HG02938 (cell line): ENCODE results near the gene ZNF747.

Experiments used
- ATAC-seq: cut with Tn5 transposase; IDR thresholded peaks from one replicate; pipeline ENCODE4 v1.9.1; 2021; ENCODE audit warnings: mild to moderate bottlenecking, moderate library complexity; ENCODE audit not compliant: unreplicated experiment

ZNF747 gene

DNA sequence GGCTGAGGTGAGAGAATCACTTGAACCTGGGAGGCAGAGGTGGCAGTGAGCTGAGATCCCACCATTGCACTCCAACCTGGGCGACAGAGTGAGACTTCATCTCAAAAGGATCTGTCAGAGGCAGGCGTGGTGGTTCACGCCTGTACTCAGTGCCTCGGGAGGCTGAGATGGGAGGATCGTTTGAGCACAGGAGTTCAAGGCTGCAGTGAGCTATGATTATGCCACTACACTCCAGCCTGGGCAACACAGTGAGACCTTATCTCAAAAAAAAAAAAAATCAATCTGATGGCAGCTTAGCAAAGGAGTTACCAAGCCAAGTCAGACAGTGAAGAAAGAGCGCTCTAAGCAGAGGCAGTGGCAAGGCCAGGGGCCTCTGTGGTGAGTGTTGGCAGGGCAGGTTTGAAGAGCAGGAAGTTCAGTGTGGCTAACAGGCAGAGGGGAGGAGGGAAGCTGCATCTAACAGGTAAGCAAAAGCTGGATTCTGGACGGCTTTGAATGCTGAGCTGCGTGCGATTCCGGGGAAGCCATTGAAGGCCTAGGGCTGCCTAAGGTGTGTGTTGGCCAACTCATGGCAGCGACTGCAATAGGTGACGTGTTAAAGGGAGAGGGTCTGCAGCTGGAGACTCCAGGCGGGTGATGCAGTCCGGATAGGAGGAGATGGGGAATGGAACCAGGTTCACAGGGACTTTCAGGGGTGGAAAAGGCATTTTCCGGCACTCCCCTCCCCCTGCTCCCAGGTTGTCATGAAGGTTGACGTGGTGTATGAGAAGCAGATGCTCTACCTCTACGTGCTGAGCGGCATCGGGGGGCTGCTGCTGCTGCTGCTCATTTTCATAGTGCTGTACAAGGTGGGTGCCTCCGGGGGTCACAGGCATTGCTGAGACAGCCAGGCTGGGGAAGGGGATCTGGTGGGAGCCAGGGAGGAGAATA lies 15.3 kb downstream of the ZNF747 start:
- ATAC-seq: no peak

DNA sequence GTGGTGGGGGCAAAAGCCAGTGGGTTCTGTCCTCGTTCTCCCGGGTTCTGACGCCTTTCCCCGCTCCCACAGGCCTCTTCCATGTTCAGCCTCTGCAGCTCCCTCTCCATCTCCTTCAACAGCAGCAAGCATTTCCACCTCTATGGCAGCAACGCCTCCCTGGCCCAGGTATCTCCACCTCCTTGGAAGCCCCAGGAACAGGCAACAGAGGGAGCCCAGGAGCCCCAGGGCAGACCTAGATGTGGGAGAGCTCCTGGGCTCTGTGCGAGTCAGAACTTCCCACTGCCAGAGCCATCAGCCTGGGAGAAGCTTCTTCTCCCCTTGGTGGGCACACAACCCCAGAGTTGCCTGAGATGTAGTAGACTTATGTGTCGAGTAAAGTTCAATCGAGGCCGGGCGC lies 16.1 kb downstream of the ZNF747 start:
- ATAC-seq: no peak

DNA sequence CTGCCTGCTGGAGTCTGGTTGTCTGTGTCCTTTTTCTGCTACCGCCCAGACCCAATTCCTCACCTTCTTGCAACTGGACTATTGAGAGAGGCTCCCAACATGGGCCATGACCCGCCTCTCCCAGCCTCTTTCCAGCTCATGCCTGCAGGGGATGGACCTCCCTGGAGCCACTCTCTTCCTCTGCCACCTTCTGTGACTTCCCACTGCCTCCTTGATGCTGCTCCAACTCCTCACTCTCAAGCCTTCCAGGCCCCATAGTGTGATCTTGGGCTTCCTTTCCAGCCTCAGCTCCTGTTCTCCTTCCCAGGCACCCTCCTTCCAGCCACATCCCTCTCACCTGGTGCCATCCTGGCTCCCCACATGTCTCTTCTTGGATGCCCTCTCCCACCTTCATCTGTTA lies 19.4 kb downstream of the ZNF747 start:
- ATAC-seq: no peak

DNA sequence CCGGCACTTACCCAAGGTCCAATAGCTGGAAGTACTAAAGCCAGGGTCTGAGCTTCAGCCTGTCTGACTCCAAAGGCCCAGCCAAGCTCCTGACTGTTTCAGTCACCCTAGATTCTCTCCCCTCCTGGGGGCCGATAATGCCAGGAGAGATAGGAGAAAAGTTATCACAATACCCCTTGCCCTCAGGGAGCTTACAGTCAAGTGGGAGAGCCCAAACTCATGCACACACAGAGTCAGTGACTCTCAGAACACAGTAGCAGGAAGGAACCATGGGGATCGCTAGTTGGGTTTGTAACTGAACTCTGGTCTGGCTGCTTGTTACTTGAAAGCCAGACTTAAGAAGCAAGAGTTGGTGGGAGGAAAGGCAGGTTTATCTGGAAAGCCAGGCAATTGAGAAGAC lies 23.1 kb downstream of the ZNF747 start:
- no peak for ATAC-seq

DNA sequence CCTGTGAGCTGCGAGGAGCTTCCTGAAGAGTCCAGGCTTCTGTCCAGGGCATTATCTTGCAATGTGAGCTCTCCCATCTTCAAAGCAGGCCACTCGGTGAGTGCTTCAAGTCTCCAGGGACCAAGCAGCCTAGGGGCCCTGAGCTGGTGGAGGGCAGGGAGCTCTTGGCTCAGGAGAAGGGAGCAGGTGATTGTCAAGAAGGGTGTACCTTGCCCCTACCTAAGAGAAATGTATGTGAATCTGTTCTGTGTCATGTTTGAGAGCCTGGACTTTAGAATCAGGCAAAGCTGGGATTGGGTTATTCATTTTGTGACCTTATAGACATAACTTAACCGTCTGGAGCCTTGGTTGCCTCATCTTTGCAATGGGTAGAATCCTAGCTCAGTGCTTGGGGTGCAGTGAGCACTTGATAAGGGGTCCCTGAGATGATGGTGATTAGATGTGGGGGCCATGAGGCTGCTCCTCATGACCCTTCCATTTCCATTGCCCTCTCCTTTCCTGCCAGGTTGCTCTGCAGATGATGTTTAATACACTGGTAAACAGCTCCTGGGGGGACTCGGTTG lies 24.2 kb downstream of the ZNF747 start:
- no peak for ATAC-seq

DNA sequence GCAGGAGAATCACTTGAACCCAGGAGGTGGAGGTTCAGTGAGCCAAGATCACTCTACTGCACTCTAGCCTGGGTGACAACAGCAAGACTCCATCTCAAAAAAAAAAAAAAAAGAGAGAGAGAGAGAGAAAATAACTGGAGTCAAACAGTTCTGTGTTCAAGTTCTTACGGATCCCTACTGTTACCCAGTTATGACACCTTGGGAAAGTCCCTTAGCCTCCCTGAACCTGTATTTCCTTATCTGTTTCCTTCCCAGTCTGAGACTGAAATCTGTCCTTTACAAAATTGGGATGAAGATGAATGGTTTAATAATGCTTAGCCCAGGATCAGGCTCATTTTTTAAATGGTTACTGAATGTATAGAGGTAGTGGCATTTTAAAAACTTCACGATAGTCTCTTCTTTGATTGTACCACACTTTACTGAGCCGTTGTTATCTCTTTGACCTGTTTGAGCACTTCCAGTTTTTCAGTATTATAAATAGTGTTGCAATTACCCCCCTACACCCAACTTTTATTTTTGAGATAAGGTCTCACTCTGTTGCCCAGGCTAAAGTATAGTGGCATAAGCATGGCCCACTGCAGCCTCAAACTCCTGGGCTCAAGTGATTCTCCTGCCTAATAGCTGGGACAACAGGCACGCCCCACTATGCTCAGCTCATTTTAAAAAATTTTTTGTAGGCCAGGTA lies 25.4 kb downstream of the ZNF747 start:
- no peak for ATAC-seq

DNA sequence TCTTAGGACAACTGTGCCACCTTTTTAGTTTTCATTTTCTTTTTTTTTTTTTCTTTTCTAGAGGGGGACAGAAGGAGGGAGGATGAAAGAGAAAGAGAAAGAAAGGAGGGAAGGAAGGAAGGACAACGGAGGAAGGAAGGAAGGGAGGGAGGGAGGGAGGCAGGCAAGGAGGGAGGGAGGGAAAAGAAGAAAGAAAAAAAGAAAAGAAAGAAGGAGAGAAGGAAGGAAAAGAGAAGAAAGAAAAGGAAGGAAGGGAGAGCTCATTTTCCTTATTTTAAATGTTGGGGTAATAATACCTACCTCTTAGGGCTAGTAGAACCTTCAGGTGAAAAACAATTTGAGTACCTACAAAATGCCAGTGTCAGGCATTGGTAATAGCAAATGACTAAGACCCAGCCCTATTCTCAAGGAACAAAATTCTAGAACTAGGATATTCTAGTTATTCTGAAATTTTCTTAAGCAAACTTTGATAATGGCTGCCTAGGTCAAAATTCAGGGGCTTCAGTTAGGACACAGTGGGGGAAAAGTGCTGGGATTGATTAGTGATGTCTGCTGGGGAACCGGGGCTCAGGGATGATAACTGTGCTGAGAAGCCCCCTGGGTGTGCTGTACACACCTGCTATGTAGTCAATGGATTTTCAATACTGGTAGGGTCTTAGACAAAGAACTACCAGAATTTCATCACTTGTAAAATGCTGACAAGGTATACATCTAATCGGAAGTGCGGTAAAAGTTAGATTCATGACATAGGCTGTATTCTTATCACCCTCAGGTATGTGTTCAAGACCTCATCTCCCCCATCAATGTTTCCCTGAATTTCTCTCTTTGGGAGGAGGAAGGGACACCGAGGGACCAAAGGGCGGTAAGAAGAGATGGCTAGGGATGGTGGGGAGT lies 31.0 kb downstream of the ZNF747 start:
- ATAC-seq: no peak

DNA sequence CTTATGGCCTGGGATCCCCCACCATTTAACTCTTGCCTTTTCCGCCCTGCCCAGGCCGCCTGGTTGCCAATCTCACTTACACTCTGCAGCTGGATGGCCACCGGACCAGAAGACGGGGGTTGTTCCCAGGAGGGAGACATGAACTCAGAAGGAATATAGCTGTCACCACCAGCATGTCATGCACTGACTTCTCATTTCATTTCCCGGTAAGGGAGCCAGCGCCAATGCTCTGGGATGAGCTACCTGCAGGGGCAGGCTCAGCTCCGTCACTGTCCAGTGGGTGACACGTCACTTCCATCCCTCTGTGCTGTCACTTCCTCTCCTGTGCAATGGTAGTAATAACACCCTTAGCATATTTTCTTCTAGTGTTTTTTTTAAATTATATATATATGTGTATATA lies 35.4 kb downstream of the ZNF747 start:
- no peak for ATAC-seq

DNA sequence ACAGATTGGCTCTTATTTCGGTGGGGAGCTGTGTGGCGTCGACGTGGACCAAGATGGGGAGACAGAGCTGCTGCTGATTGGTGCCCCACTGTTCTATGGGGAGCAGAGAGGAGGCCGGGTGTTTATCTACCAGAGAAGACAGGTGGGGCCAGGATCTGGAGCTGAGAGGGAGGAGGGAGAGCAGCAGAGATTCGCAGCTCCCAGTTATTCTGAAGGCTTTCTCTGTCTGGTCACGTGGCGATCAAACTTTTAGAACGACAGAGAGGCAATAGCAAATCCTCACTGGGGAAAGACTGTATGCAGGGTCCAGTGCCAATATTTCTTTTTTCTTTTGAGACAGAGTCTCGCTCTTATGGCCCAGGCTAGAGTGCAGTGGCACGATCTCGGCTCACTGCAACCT lies 39.9 kb downstream of the ZNF747 start:
- ATAC-seq: no peak

DNA sequence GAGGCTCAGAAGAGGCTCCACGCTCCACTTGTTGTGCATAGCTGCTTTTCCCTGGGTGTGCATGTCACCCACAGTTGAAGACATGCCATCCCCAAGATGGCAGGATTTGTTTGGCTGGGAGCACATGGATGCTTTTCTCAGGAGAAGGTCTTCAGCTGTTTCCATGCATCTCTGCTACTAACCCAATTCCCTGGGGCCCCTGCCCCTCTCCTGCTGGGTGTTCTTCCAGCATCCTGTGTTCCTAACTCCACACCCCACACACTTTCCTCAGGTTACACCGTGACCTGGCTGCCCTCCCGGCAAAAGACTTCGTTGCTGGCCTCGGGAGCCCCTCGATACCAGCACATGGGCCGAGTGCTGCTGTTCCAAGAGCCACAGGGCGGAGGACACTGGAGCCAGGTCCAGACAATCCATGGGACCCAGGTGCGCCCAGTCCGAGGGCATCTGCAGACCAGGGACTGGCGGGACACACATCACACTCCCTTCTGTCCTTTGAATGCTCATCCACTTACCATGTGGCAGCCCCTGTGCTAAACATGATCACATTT lies 40.6 kb downstream of the ZNF747 start:
- ATAC-seq: no peak

DNA sequence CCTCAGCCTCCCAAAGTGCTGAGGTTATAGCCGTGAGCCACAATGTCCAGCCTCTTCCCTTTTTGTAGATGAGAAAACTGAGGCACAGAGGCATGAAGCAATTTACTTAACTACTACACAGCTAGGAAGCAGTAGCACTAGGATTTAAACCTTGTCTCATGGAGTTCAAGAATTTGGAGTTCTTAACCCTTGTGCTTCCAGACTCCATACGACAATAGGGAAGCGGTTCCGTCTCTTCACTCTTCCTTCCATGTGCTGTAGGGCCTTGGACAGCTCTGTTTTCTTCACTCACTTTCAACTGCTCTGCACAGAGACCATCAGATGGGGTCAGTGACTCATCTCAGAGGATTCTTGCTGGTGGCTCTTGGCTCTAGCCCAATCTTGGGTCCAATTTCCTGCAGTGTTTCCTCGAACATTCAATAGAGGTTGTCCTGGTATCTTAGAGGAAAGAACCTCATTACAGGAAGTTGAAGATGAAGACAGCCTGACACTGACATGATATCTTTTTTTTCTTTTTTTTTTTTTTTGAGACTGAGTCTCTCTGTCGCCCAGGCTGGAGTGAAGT lies 42.8 kb downstream of the ZNF747 start:
- ATAC-seq: no peak

DNA sequence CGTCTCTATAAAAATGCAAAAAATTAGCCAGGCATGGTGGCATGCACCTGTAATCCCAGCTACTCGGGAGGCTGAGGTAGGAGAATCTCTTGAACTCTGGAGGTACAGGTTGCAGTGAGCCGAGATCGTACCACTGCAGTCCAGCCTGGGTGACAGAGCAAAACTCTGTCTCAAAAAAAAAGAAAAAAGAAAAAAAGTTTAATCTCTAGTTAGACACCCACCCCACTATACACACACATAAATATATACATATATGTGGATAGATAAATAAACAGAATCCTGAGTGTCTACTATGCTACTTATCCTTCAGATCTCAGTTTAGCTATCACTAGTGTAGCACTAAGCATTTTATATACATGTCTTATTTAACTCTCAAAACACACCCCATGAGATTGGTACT lies 43.4 kb downstream of the ZNF747 start:
- no peak for ATAC-seq

DNA sequence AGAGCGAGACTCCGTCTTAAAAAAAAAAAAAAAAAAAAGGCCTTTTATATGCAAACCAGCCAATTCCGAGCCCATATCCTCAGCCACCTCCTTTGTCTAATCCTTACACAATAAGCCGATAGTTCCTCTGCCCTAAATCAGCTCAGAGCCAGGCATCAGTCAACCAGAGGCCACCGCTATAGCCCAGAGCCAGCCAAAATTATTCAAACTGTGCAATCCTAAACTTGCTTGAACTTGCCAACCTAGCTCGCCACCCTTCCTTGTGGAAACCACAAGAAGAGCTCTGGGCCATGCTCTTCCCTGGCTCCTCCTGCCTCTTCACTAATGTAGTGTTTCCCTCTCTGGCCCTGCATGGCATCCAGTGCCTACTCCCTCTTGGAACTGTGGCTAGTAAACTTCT lies 44.4 kb downstream of the ZNF747 start:
- no peak for ATAC-seq

DNA sequence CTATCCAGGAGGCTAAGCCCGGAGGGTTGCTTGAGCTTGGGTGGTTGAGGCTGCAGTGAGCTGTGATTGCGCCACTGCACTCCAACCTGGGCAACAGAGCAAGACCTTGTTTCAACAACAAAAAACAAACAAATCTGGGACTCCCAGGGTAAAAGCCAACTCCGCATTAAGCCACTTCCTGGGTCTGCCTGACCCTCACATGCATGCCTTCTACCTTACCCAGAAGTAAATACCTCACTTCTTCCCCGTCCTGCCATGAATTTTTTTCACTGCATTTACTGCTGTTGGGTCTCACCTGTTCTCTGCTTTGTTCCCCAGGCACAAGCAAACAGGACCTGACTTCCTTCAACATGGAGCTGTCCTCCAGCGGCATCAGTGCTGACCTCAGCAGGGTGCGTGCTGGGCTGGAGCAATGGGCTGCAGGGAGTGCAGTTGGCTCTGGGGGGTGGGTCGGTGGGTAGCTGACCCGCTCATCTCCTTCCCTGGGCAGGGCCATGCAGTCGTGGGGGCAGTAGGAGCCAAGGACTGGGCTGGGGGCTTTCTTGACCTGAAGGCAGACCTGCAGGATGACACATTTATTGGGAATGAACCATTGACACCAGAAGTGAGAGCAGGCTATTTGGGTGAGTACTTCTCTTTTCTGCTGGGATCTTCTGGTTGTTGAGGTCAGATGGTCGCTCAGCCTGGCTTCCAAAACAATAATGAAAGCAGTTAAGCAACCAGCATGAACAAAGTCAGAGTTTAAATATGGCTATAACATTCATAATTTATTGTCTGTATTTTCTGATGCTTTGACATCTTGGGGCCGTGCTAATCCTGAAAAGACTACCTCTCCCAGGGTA lies 45.7 kb downstream of the ZNF747 start:
- ATAC-seq: no peak

DNA sequence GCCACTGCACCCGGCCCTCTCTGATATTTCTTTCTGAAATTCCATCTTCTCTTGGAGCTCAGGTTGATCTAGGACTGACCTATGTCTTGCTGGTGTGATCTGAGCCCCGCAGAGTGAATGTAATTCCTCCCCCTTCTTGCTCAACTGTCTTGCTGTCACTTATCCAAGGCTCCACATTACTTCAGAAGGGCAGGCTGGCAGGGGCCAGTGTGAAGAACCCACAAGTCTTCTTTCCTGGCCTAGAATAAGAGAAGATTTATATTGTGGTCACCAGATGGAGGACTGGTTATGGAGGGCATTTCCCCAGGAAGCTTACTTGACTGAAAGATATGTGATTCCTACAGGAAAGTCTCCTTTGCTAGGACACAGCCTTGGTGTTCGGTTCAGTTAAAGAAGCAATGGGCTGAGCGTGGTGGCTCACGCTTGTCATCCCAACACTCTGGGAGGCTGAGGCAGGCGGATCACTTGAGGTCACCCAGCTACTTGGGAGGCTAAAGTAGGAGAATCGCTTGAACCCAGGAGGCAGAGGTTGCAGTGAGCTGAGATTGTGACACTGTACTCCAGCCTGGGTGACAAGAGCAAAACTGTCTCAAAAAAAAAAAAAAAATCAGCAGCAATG lies 48.7 kb downstream of the ZNF747 start:
- no peak for ATAC-seq

DNA sequence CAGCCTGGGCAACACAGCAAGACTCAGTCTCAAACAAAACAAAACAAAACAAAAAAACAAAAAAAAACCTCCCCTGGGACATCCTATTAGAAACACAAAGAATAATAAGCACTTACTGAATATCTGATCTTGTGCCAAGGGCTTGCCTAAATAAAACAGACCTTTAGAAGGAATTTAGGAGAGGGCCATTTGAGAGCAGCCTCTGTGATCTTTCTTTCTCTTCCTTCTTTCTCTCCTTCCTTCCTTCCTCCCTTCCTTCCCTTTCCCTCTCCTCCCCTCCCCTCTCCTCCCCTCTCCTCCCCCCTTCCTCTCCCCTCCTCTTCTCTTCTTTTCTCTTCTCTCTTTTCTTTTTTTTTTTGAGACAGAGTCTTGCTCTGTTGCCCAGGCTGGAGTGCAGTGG lies 49.8 kb downstream of the ZNF747 start:
- no peak for ATAC-seq

DNA sequence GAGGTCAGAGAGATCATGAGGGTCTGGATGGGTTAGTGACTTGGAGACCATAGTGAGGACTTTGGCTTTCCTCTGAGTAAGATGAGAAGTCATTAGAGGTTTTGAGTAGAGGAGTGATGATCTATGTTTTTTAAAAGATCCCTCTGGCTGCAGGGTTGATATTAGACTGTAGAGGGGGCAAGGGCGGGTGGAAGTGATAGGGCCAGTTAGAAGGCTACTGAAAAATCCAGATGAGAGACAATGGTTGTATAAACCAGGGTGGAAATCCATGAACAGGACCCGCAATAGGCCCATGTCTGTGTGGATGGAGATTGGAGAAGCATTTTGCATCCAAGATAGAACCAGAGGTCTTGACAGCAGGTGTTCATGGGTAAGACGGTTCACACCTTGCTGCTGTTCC lies 52.3 kb downstream of the ZNF747 start:
- ATAC-seq: no peak

DNA sequence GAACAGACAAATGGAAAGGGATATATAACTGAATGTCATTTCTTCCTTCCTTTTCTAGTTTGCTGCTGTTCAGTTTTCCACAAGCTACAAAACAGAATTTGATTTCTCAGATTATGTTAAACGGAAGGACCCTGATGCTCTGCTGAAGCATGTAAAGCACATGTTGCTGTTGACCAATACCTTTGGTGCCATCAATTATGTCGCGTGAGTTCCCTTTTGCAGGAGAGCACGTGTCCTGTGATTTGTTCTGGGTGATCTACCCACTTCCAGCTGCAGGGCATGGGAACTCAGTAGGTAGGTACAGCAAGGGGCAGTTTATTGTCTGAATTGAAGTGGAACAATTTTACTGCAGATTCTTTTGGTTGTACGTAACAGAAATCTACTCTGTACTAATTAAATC lies 53.3 kb downstream of the ZNF747 start:
- ATAC-seq: no peak
